Frontal cortex (tissue), 4 donors: ENCODE data around the gene ANKRD50. TPM values are rescaled to one million over a fixed set of nuclear protein-coding genes. Genes with fewer than 3 reads are reported as not detected.

ENCODE experiments used
- DNase-seq, 2 donors: peaks; one replicate each; pipeline ENCODE4 v3.0.0; 2012; ENCODE audit warnings: low spot score in 2 of 2
- FAIRE-seq: peaks from 2 replicates; lab custom pipeline; 2012; peaks lifted over from hg19 to GRCh38; lab: Jason Lieb, UNC
- total RNA-seq: library from RNA; depleted of rRNA; stranded (reverse); fragments of >200 nt; gene quantifications from one replicate; pipeline ENCODE4 v1.2.3, GENCODE V29; 2014
- donor health status: control.
- donor health status: control.
- donor health status: control.

ANKRD50 gene, protein sequence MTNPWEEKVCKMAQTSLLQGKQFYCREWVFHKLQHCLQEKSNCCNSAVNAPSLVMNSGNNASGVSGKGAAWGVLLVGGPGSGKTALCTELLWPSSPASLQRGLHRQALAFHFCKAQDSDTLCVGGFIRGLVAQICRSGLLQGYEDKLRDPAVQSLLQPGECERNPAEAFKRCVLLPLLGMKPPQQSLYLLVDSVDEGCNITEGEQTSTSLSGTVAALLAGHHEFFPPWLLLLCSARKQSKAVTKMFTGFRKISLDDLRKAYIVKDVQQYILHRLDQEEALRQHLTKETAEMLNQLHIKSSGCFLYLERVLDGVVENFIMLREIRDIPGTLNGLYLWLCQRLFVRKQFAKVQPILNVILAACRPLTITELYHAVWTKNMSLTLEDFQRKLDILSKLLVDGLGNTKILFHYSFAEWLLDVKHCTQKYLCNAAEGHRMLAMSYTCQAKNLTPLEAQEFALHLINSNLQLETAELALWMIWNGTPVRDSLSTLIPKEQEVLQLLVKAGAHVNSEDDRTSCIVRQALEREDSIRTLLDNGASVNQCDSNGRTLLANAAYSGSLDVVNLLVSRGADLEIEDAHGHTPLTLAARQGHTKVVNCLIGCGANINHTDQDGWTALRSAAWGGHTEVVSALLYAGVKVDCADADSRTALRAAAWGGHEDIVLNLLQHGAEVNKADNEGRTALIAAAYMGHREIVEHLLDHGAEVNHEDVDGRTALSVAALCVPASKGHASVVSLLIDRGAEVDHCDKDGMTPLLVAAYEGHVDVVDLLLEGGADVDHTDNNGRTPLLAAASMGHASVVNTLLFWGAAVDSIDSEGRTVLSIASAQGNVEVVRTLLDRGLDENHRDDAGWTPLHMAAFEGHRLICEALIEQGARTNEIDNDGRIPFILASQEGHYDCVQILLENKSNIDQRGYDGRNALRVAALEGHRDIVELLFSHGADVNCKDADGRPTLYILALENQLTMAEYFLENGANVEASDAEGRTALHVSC (N-terminal part only)
- 84.8 TPM for total RNA-seq

DNA sequence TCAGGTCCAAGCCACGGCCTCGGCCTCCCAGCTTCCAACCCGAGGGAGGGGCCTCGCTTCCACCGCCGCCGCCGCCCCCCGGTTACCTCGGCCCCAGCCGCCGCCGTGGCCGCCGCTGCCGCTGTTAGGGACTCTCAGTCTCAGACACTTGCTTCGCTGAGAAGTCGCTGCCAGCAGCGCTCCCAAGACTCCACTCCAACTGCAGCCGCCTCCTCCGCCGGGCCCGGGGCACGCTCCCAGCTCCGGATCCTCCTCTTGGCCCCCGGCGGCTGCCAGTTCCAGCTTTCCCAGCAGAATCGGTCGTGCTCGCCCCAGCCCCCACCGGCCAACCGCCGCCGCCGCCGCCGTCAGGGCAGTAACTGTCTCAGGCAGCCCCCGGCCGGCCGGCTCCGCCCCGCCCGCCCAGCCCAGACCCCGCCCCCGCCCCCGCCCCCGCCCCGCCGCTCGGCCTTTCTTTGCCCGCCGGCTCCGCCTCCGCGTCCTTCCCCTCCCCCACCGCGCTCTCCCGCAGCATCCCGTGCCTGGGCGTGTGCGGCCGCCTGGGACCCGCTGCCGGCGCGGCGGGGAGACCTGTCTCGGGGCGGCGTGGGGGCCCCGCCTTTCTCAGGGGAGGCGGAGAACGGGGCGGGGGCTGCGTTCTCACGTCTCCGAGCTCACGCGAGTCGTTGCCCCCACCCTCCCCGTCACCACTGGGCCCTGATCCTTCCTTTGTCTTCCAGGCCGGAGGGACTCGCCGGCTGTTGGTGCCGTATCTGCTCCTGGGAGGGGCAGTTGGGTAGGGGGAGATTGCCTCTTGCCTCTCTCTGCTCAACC lies at the start of gene ANKRD50:
Gene ANKRD50, minus strand, starts transcription at position 361 of the 813 bp plus-strand sequence. CDS start 2,221 bp downstream, outside the sequence.
- FAIRE-seq (no peak), DNase-seq (peak; percentile 88 to 90)

DNA sequence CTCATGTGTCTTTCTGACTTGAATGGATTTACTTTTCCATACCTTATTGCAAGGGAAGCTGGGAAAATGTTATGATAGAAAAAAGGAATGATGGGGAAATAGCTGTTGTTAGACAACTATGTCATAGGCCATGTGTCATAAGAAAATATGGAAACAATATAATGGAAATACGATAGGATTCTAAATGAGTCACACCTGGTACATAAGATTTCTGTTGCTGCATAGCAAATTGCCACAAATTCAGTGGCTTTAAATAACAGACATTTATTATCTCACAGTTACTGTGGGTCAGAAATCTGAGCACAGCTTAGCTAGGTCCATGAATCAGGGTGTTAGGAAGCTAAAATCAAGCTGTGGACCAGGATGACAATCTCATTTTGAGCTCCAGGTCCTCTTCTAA lies 44.6 kb upstream of the ANKRD50 start:
- FAIRE-seq (no peak), DNase-seq (no peak)

DNA sequence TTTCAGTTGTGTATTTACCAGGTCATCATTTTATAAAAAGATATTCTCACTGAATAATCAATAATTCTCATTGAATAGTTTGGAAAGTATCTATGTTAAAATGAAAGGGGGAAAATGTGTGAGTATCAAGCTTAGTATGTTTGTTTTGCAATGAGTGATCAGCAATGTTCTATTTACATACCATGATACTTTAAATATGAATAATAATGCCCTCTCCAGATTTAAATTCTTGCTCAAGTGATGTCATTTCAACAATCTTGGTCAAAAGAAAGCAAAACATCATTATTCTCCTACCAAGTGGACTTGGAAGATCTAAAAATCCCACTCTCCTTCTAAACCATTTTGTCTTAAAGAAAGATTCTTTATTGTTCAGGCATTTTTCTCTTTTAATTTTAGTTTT lies 42.1 kb upstream of the ANKRD50 start:
- no peak for FAIRE-seq
- DNase-seq: no peak

DNA sequence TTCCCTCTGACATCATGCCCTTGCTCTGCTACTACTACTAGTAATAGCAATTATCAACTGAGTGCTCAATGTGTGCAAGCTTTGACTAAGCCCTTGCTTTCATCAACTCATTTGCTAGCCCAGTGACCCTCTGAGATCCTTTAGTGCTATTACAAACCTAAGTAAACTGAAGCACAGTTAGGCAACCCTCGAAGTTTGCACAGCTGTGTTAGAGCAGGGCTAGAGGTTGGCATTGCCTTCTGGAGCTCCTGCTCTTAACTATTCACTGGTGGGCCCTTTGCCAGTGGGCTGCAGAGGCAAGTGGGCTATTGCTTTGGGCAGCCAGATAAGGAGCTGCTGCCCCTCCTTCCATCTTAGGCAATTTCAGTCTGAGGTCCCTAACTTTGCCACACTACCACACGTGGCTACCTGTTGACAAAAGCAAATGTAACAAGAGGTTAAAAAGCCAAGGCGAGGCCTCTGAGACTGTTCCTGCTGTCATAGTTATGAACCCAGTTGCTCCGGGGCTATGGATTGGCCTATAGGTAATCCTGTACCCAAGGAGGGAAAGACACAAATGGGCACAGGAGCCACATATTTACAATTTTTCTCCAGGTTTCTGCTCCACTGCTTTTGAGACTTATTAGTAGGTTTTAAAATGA lies 41.5 kb upstream of the ANKRD50 start:
- DNase-seq: no peak
- no peak for FAIRE-seq

DNA sequence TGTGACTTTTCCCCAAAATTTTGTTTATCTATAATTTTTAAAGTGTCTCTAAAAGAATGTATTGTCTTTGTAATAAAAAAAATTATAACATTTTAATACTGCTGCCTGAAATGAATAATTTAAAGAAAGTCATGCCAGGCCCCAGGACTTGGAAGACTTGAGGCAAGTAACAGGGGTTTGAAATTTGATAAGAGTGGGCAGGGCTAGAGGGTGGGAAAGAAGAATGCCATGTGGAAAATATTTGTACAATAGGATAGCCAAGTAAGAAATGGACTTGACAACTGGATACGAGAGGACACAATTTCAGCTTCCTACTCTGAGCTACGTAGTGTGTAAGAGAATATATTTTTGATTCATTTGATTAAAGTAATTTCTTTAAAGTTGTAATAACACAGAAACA lies 36.9 kb upstream of the ANKRD50 start:
- no peak for DNase-seq
- no peak for FAIRE-seq

DNA sequence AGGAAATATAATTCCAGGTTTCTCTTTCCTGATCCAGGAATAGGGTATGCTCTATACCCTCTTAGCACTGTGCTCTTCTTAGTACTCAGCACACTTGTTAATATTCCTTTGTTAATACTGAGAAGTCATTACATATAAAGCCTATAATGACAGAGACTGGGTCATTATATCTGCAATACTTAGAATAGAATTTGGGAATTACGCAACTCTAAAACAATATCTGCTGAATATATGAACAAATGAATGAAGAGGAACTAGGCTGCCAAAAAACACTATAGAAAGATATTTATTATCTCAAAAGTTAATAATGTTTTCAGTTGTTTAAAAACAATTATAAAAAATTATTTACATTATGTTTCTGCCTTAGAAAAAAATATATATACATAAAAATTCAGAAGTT lies 36.4 kb upstream of the ANKRD50 start:
- peak; percentile 48 for FAIRE-seq
- DNase-seq: no peak

DNA sequence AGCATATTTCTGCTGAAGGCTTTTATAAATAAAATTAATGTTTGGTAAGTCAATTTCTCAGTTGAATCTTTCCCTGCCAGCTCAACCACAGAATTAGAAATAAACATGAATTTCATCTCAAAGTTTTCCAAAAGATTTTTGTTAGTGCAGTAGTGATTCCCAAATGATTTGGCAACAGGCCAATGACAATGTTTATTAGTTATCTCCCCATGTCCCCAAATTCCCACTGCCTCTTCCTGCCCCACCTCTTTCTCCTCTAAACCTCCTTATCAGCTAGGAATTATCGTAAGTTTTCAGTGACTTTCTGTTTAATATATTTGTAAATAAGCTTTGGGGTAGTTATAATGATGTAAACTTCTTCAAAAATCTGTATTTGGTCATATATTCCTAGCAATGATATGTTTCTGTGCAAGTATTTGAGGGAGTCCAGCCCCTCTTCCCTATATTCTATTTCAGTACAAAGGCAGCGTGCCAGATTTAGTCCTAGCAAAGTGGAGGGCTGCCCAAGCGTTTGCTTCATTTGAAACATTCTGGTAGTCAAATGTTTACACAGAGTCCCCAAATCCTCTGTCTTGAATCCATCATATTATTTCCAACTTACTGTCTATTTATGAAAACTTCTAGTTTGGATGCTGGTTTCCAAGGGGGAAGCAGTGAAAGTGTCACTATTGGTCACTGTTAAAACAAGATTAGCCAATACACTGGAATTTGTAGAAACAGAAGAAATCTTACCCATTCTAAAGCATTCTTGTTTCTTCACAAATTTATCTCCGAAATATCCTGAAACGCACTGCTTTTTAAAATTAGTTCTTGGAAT lies 33.7 kb upstream of the ANKRD50 start:
- DNase-seq: no peak
- no peak for FAIRE-seq

DNA sequence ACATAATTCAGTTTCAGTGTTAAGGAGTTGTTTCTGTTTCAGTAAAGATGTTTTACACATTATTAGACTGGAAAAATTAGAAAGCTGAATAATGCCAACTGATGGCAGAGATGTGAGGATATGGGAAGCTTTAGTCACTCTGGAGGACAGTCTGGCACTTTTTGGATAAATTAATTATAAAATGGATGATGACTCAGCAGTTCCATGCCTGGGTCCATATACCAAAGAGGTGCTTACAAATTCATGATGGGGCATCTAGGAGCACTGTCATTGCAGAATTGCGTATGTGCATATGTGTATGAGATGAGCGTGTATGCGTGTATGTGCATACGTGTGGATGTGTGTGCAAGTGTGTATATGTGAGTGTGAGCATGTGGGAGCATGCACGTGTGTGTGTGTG lies 31.2 kb upstream of the ANKRD50 start:
- FAIRE-seq: no peak
- DNase-seq: no peak

DNA sequence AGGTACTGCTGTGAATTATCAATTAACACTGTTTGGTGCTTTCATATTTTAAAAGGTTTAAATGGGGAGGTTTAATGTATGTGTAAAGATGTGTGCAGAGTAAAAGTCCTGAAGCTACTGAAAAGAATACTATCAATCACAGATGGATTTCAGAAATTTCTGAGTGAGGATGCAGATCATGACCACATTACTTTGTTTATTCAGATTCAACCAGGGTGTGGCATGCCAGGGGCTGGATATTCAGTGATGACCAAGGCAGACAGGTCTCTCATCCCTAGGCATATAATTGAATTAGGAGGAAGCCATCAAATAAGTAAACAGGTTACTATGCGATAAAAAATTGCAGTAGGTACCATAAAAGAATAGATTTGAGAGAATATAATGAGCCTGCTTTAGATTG lies 28.0 kb upstream of the ANKRD50 start:
- DNase-seq (no peak), FAIRE-seq (no peak)

DNA sequence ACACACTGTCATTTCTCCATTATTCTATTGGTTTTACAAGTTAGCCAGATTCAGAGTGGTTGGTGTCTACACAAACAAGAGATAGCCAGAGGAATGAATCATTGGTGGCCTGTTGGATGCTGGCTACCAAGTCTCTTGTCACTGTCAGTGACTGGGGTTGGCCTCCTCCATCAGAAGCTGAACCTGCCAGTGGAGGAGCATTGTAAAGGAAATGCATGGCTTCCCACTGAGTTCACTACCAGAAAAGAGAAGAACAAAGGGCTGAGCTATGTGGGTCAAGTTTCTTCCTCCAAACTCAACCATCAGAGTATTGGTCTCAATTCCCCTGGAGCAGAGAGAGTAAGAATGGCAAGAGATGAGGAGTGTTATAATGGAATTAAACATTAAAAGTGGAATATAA lies 26.5 kb upstream of the ANKRD50 start:
- FAIRE-seq (no peak), DNase-seq (no peak)

DNA sequence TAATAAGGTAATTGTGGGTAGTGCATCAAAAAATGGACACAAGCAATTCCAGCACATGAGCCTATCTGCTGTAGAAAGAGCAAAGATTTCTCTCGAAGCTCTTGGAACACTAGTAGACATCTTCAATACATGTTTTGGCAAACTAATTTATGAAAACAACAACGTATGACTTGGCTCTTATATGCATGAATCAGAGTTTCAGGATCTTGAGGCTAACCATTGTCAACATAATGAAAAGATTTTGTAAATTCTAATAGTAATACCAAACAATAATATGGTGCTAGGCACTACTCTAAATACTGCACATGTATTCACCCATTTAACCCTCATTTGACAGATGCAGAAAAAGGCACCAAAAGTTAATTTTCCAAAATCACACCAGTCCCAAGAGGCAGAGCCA lies 25.1 kb upstream of the ANKRD50 start:
- FAIRE-seq: no peak
- DNase-seq: no peak

DNA sequence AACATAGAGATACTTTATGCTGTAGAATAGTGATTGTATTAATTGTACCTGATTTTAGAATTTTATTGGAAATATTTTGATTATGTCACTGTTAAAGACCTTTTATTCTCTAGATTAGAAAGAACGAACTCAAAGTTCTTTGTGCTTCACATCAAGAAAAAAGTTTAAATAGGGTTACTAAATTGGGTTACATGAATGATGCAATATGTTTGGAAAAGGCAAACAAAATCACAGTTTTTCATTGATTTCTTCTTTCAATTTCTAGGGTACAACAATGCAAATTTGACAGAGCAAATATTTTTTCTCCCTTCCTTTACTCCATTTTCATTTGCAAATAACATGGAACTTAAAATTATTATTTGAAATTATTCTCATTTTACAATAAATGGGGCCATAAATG lies 24.0 kb upstream of the ANKRD50 start:
- FAIRE-seq: no peak

DNA sequence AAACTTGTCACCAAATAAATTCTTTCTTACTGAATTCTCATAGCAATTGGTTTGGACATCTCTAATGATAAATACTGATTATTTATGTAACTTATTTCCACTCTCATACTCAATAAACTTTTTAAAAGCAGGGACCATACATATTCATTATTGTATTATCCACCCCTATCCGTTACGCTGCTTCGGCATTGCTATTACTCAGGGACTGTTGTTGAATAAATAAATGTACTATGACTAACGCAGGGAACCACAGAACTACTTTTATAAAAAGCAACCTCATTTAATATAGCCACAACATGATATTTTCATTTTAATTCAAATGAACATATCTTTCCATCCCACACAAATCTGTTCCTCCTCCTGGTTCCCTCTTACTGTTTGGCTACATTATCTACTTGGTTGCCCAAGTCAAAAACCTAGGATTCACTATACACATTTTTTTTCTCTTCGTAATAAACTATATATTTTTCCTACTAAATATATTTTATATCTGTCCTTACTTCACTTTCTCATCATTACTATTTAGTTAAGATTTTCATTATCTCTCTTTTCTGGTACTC lies 14.9 kb upstream of the ANKRD50 start:
- no peak for DNase-seq
- FAIRE-seq: no peak

More for the DNA sequence above, 24.0 kb upstream of the ANKRD50 start:
- DNase-seq: no peak

DNA sequence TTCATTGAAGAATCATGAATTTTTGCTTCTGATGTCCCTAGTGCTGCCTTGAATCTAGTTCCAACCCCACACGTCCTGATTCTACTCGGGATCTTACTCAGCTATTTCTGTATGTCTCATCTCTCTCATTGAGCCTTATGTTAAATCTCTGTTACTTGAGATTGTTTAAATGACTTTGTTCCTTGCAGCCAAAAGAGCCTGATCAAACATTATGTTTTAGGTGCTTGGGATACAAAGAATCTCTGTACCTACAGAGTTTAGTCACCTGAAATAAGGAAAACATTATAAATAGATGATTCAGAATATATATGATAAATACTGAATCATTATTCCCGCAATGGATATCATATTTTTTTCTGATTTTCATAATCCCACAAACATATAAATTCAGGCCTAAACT lies 13.7 kb upstream of the ANKRD50 start:
- DNase-seq: no peak
- no peak for FAIRE-seq

DNA sequence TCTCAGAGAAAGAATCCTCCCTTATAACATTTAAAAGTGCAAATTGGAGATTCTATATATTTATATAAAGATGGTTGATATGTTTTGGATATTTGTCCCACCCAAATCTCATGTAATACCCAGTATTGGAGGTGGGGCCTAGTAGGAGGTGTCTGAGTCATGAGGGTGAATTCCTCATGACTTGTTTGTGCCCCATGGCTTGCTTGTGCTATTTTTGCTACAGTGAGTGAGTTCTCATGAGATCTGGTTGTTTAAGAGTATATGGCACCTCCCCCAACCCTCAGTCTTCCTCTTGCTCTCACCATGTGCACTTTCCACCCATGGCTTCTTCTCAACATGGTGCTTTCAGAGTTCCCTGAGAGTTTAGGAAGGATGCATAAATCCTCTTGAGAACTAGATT lies 9.5 kb upstream of the ANKRD50 start:
- DNase-seq (no peak), FAIRE-seq (no peak)

DNA sequence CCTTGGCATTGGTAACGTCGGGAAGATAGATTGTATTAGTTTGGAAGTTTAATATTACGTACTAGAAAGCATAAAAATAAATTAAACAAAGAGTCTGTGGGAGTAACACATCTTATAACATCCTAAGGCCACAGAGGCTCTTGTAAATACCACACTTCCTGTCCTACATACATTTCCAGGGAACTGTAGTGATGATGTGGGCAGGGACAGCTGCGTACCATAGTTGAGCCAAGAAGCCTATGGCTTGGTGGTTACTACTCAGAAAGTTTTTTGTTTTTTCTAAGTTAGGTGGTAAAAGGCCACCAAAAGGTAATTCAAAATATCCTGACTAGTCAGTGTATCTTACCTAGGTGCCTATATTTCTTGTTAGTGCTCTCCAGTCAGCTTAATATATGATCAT lies 4.6 kb upstream of the ANKRD50 start:
- FAIRE-seq: no peak
- DNase-seq: no peak

DNA sequence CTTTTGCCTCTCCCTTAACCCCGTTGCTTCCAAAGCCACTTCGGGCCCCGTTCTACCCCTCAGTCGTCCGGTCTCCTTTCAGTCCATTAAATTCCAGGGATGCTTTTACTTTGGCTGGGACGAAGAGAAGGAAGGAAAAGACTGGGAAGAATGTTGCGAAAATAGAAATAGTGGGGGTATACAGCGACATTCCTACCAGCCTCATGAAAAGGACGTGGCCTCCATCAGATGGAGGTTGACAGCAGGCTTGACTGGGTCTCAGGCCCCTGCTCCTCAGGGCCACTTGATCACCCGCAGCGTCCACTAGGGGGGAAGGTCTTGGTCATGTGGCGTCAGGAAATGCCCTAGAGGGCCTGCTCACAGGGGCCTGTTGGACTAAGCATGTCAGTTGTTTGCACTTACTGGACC lies 657 bp upstream of the ANKRD50 start:
- peak; percentile 22 to 55 for DNase-seq
- no peak for FAIRE-seq
